Osteocyte (in vitro differentiated cells): ENCODE measurements around the gene IL17RE. TPM values are rescaled to one million over a fixed set of nuclear protein-coding genes. Genes with fewer than 3 reads are reported as not detected.
"Not testable (repeated sequence)": the region's sequence is repeated elsewhere in the genome, so short reads cannot be mapped to it uniquely, and the experiment has no call there.

Source experiments
- DNase-seq: peaks from one replicate; pipeline ENCODE4 v3.0.0; 2021; ENCODE audit warnings: mixed read lengths; ENCODE audit not compliant: unreplicated experiment; ENCODE audit errors: extremely low spot score
- H3K27ac Mint-ChIP-seq: one replicate; pipeline ENCODE4 v1.8.0; 2021; ENCODE audit warnings: mild to moderate bottlenecking, mixed read lengths; ENCODE audit not compliant: unreplicated experiment
- H3K27me3 Mint-ChIP-seq: one replicate; pipeline ENCODE4 v1.8.0; 2021; ENCODE audit warnings: mixed read lengths; ENCODE audit not compliant: unreplicated experiment
- H3K36me3 Mint-ChIP-seq: one replicate; pipeline ENCODE4 v1.8.0; 2021; ENCODE audit warnings: mixed read lengths; ENCODE audit not compliant: unreplicated experiment
- H3K4me1 Mint-ChIP-seq: one replicate; pipeline ENCODE4 v1.8.0; 2021; ENCODE audit warnings: mixed read lengths; ENCODE audit not compliant: unreplicated experiment
- H3K4me3 Mint-ChIP-seq: one replicate; pipeline ENCODE4 v1.8.0; 2021; ENCODE audit warnings: mild to moderate bottlenecking, moderate library complexity, mixed read lengths; ENCODE audit not compliant: unreplicated experiment
- H3K9me3 Mint-ChIP-seq: one replicate; pipeline ENCODE4 v1.8.0; 2021; ENCODE audit warnings: mixed read lengths; ENCODE audit not compliant: unreplicated experiment
- total RNA-seq: library from RNA; stranded (reverse); gene quantifications from 2 replicates; pipeline ENCODE4 v1.2.1, GENCODE V29; 2021
- TF ChIP-seq, protein P1 (sequence below): fragments of 200-600 bp; sonication (generic); IDR thresholded peaks from 2 replicates; pipeline ENCODE4 v1.5.0; 2021; ENCODE audit warnings: antibody characterized with exemption, mild to moderate bottlenecking, moderate library complexity

Gene IL17RE
- total RNA-seq, 1 donor from 2014 or later, result 1.4 TPM

DNA sequence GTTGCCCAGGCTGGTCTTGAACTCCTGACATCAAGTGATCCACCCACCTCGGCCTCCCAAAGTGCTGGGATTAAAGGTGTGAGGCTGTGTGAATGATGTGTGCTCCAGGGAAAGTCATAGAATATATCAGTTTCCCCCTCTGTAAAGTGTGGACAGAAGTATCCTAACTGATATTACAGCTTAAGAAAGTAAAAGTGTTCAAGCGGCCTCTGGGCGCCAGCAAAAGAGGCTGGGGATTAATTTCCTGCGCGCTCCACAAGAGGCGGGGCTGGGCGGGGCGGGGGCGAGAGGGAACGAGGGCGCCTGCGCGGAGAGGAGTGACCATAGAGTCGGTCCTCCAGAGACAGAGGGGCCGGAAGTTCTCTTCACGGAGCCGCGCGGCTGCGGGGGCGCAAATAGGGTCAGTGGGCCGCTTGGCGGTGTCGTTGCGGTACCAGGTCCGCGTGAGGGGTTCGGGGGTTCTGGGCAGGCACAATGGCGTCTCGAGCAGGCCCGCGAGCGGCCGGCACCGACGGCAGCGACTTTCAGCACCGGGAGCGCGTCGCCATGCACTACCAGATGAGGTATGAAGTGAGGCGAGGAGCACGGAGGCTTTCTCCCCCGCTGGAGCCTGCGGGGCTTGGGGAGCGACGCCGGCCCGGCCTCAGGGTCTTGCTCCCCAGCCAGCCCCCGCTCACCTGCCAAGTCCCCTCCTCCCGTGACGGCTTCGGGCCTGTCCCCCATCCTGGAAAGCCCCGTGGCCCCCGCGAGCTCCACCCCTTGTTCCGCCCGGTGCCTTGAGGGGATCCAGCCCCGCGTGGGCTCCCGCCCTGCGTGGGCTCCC lies 12.2 kb upstream of the IL17RE start, which contains the start of gene JAGN1:
JAGN1 (plus strand) TSS at position 362 of the 823 bp plus-strand sequence; CDS start at position 475, 113 bp downstream.
- Mint-ChIP-seq H3K36me3 (peaks cover 21% of the 10 kb centered on the region), H3K9me3 (no peaks in the 10 kb centered on the region)

DNA sequence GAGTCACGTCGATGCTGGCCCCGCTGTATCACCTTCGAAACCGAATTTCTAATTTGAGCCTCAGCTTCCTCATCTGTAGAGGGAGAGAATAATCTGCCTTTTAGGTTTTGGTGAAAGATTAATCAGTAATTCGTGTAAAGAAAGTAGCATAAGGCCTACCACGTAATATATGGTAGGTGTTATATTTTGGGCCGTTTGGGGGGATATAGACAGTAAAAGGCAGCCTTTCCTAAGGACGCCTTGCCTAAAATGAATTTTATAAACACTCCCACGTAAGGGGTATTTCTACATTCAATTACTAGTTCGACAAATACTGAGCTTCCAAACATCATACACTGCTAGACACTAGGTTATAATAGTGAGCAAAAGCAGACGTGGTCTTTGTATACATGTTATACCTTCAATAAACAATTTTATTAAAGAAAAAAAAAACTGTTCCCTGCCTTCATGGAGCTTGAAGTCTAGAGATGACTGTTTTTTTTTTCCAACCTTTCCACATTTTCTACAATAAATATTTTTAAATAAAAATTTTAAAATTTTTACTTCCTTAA lies 11.5 kb upstream of the IL17RE start:
- Mint-ChIP-seq H3K4me1 (peaks cover 36% of the 10 kb centered on the region), H3K9me3 (no peaks in the 10 kb centered on the region), H3K27me3 (no peaks in the 10 kb centered on the region), H3K4me3 (peak overlapping the region; percentile 96), H3K27ac (peak overlapping the region; percentile 97), H3K36me3 (peaks cover 21% of the 10 kb centered on the region)
- TF ChIP-seq, protein P1, sequence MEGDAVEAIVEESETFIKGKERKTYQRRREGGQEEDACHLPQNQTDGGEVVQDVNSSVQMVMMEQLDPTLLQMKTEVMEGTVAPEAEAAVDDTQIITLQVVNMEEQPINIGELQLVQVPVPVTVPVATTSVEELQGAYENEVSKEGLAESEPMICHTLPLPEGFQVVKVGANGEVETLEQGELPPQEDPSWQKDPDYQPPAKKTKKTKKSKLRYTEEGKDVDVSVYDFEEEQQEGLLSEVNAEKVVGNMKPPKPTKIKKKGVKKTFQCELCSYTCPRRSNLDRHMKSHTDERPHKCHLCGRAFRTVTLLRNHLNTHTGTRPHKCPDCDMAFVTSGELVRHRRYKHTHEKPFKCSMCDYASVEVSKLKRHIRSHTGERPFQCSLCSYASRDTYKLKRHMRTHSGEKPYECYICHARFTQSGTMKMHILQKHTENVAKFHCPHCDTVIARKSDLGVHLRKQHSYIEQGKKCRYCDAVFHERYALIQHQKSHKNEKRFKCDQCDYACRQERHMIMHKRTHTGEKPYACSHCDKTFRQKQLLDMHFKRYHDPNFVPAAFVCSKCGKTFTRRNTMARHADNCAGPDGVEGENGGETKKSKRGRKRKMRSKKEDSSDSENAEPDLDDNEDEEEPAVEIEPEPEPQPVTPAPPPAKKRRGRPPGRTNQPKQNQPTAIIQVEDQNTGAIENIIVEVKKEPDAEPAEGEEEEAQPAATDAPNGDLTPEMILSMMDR, result no peak
- no peak for DNase-seq

More for the DNA sequence above, 12.2 kb upstream of the IL17RE start, which contains the start of gene JAGN1:
- H3K4me3 Mint-ChIP-seq, result peak within 1 kb of the TSS; percentile 96
- no peaks in the 10 kb centered on the region for H3K27me3 Mint-ChIP-seq
- TF ChIP-seq, protein P1, result no peak
- DNase-seq, result peak; percentile 95
- peaks cover 36% of the 10 kb centered on the region for H3K4me1 Mint-ChIP-seq
- H3K27ac Mint-ChIP-seq, result peak within 1 kb of the TSS; percentile 97

DNA sequence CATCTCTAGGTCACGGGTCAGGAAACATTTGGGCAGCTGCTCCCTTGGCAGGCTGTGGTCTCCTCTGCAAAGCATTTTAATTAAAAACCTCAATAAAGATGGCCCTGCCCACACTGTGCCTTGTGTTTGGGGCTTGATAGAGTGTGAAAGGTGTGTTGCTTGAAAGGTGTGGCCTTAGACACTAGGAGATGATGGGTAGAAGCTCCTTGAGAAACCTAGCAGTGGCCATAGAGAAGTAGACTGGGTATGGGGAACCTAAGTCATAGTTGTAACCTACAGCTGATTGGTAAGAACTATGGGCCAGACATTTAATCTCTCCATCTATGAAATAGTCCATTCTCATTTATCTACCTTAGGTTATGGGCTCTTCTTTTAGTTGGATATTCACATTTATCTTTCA lies 8.9 kb upstream of the IL17RE start:
- Mint-ChIP-seq H3K4me1 (peaks cover 51% of the 10 kb centered on the region), H3K4me3 (no peak overlapping the region)

DNA sequence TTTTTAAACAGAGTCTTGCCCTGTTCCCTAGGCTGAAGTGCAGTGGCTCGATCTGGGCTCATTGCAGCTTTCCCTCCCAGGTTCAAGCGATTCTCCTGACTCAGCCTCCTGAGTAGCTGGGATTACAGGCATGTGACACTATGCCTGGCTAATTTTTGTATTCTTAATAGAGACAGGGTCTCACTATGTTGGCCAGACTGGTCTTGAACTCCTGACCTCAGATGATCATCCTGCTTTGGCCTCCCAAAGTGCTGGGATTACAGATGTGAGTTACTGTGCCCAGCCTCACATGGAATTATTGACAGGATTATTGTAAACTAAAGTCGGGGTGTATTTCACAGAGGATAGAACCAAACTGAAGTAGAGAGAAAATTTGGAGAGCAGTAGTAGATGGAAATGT lies 6.9 kb upstream of the IL17RE start:
- H3K27ac Mint-ChIP-seq, H3K27me3 Mint-ChIP-seq, DNase-seq, H3K4me3 Mint-ChIP-seq, H3K9me3 Mint-ChIP-seq: not testable (repeated sequence)
- Mint-ChIP-seq H3K4me1 (peaks cover 45% of the 10 kb centered on the region), H3K36me3 (peaks cover 21% of the 10 kb centered on the region)

More for the DNA sequence above, 8.9 kb upstream of the IL17RE start:
- DNase-seq, result no peak
- Mint-ChIP-seq H3K27me3 (no peaks in the 10 kb centered on the region), H3K36me3 (peaks cover 21% of the 10 kb centered on the region), H3K9me3 (no peaks in the 10 kb centered on the region), H3K27ac (peak overlapping the region; percentile 60)
- TF ChIP-seq, protein P1, result no peak

DNA sequence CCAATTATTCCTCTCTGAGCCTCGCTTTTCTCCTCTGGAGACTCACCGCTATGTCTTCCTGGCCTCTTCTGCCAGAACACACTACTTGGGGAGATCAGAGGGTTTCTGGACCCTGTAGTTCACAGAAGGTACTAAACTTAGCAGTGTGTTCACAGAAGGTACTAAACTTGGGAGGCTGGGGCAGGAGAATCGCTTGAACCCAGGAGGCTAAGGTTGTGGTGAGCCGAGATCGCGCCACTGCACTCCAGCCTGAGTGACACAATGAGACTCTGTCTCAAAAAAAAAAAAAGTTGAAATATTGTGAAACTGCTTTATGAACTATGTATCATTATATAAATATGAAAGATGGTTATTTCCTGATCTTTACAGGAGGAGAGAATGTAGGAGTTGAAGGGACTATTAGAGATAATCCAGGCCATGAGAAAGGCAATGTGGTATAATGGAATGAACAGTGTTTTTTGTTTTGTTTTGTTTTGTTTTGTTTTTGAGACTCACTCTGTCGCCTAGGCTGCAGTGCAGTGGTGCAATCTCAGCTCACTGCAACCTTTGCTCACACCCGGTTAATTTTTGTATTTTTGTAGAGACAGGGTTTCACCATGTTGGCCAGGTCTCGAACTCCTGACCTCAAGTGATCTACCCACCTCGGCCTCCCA lies 5.8 kb upstream of the IL17RE start:
- not testable (repeated sequence) for H3K4me3 Mint-ChIP-seq, H3K27me3 Mint-ChIP-seq, DNase-seq, H3K9me3 Mint-ChIP-seq
- Mint-ChIP-seq H3K27ac (peak overlapping the region; percentile 38), H3K4me1 (peaks cover 39% of the 10 kb centered on the region), H3K36me3 (peaks cover 21% of the 10 kb centered on the region)
